Kidney capillary endothelial cell (primary cell): ENCODE results near the gene FKBP10.

Experiments
- DNase-seq: peaks from one replicate; pipeline ENCODE4 v3.0.0-alpha.2; 2018; ENCODE audit warnings: low spot score

Gene FKBP10

DNA sequence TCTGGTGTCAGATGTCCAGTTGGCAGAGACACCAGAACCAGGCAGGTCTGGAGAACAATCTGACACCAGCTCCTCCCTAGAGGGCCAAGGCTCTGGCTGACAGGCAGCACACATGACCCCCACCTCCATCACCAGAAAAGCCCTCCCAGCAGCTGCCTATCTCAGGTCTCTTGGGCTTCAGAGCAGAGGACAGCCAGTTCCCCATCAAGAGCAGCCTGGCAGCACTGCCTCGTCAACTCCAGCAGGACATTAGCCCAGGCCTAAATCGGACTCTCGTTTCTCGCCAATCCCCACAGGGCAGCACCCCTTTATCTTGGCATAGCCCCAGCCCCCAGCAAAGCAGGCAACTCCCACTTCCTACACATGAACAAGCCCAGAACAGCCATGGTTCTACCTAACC lies 30.7 kb upstream of the FKBP10 start:
- DNase-seq, result no peak

DNA sequence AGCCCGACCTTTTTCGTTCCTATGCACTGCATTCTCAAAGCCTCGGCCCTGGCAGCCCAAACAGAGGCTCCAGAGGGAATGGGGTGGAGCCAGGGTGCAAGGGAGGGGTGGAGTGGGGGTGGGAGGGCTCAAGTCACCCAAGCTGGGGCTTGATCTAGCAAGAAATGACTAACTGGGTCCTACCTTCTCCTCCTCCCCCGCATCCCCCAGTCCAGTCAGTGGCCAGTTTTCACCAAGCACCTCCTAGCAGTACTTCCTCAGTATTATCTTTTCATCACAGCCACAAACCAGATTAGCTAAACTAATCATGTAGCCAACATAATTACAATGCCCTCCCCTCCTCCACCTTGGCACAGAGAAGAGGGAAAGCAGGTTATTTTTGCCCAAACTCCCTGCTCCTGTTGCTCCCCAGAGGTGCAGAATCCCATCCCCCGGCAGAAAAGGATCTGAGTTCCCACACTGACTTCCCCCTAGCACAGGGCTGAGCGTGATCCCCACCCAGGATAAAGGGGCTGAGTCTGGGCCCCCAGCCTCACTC lies 28.5 kb upstream of the FKBP10 start:
- peak; percentile 61 for DNase-seq

DNA sequence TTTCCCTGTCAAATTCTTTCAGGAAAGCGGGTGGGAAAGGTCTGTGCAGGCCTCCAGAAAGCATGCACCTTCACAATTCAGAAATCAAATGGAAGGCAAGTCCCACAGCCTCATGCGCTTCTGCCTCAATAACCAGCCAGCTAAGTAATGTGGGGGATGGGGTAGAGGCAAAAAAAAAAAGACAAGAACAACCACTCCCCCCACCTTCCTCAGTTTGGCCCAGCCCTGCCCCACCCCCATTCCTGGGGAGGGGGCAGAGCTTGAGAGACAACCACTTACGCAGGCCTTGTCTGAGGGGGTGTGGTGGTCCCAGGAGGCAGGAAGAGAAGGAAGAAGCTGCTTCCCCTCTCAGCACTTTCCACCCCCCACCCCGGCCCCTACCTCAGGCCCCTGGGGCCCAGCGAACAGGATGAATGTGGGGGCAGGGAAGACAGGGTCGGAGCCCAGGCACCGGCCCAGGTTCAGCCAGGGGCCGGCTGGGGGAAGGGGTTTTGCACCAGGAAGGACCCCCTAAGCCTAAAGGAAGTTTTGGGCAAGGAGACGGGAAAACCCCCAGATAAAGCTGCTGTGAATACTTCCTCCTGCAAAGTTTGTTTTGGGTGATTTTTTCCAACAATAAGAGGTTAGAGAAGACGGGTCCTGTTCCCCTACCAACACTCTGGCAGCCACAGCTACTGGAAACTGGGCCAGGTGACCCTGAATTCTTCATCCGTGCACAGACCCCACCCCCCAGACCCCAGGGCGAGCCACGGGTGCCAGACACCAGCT lies 27.5 kb upstream of the FKBP10 start:
- peak; percentile 63 for DNase-seq

DNA sequence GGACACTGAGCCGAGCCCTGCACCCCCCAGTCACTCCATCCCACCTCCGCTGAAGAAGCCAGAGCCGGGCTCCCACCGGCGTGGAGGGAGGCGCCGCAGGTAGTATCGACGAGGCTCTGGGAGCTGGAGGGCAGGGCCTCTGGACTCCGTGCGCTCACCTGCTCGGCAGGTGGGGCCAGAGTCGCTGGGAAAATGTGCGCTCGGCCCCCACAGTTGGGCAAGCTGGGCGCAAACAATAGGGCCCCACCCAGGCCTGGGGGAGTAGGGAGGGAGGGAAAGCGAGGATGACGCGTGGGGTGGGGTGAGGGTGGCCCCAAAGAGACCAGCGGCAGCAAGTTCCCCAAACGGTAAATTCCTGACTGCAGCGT lies 27.0 kb upstream of the FKBP10 start:
- no peak for DNase-seq

DNA sequence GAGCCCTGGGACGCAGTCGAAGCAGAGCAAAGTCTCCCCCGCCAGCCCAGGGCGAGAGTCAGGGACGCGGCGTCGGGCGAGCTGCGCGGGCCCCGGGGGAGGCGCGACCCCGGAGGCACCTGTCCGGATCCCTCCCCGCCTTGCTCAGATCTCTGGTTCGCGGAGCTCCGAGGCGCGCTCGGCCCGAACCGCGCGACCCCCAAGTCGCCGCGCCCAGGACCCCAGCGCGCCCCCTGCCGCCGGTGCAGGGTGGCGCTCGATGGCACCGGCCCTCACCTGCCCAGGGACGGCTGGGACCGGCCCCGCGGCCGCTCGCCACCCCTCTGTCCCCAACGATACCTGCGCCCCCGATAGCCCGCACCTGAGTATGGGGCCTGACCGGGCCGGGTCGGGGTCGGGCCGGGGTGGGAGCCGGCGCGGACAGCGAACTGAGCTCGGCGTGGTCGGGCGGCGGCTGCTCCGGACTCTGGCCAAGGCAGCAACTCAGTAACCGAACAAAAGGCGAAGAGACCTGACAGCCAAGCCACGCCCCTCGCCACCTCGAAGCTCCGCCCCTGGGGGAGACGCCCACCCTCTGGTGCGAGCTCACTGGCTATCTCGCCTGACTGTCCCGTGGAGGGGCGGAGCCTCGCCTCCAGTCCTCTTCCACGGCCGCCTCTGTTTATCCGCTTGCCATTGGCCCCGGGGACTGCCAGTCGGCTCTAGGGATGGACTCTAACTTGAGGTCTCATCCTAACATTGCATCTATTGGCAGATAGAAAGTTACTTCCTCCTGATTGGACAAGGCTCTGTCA lies 26.4 kb upstream of the FKBP10 start, which contains the start of gene JUP:
JUP (minus strand) TSS at position 485 of the 794 bp plus-strand sequence. CDS start 14,857 bp downstream, outside the sequence.
- DNase-seq, result peak; percentile 100

DNA sequence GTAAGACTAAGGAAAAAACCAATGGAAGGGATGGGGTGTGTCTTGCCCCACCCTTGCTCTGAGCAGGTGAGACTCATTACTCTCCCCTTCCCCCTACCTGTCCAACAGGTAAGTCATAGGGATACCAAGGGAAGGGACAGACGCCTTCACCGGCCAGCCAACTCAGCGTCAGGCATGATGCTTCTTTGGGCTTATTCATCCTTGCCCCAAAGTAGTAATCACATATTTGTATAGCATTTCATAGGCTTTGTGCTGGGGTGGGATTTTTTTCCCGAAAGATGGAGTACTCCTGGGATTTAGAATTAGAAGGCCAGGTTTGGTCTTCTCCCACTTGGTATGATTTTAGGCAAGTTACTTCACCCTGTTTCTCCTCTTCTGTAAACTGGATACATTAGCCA lies 25.8 kb upstream of the FKBP10 start:
- DNase-seq, result no peak

DNA sequence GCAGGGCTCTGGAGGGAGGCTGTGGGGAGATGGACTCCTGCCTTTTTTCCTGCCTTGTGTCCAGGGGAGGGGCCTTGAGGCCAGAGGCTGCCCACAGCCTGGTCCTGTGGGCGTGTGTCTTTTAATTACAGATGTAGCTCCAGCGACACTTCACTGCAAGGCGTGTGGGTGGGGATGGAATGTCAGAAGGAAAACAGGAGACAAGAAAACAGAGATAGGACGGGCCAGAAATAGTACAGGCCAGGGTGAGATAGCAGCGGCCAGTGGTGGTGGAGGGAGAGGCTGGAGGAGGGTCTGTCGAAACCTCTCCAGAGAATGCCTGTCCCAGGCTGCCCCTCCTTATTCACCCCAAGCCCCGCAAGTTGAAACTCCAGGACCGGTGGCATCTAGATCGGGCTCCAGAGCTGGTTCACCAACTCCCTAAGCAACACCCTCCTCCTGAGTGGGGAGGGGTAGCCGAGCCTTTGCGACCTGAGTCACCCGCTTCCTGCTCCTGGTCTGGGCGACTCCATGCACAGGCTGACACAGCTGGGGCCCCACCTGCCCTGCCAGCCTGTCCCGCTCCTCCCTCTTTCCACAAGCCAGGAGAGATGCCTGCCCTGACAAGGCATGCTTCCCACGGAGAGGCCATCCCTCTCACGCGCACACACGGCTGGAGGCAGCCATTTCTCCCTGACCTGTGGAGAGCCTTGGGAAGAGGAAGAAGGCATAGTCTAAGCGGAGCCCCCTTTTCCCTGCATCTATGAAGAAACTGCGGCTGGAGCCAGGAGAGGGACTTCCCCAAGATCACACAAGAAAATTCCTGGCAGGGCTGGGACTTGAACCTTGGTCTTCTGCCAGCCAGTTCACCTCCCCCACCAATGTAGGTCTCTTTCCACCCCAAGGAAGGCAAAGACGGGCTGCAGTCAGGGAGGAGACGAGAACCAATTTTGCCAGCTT lies 19.7 kb upstream of the FKBP10 start:
- DNase-seq, result peak; percentile 73

DNA sequence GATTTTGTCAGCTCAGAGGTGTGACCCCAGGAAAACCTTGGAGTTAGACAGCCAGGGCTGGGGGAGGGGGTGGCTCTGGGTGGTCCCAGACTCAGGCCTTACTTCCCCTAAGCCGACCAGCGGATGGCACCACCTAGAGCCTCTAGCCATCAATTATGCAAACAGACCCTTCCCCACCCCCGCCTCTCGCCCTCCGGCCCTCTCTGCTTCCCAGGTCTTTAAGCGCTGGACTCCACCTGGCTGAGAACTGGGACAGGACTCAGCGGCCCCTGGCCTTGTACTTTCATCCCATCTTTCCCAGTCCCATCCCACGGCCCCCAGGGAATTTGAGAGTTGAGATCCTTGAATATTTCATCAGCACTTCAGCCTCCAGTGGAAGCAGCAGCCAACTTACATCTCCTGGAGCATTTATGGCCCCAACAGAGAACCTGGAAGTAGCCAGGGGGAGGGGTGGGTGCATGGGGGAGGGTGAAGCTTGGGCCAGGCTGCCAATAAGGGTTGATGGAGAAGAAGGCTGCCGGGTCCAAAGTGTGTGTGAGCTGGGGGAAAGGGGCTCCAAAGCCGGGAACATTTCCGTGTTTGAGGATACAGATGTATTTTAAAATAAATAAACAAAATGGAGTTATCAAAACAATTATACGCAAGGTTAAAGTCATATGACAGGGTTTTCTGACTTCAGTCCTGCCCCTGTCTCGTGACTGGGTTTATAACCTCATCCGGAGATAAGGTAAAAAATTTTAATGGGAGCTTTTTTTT lies 18.8 kb upstream of the FKBP10 start:
- no peak for DNase-seq

DNA sequence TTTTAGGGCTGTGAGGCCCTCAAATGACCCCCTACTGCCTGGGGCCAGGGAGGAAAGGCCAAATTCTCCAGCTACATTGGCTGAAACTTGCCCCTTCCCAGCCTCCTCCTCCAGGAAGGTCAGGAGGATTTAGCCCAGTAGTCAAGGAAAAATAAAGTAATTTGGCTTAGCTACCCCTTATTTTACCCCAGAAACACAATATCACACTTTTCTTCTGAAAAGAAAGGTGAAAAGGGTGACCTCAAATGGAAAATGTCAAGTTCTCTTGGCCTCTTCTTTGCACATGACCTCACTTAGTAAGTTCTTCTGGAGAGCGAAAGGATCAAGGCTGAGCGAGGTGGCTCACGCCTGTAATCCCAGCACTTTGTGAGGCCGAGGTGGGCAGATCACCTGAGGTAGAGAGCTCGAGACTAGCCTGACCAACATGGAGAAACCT lies 18.2 kb upstream of the FKBP10 start:
- no peak for DNase-seq

DNA sequence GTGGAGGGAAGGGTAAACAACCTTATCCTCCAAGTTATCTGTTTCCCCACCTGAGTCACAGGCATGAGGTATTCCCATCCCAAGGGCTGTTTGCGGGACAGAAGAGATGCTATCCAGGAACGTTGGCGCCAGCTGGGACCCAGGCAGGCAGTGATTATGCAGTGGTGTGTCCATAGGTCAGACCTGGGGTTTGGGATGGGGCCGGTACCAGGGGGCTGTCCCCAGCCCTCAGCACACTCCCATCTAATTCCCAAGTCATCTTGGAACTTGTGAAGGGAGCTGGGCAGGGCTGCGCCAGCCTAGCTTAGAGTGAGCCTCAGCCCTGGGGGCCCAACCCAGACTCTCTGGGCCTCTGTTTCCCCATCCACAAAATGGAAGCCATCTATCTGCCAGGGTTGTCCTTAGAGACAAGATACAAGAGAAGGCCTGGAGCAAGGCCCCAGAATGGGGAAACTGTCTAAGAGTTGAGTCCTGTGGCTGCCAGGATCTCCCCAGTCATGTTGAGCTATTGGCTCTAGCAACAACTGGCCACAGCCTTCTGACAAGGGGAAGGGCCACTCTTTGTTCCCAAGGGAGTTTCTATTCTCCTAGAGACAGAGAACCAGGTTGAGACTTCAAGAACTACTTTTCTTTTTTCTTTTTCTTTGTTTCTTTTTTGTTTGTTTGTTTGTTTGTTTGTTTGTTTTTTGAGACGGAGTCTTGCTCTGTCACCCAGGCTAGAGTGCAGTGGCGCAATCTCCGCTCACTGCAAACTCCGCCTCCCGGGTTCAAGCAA lies 16.5 kb upstream of the FKBP10 start:
- DNase-seq, result no peak

DNA sequence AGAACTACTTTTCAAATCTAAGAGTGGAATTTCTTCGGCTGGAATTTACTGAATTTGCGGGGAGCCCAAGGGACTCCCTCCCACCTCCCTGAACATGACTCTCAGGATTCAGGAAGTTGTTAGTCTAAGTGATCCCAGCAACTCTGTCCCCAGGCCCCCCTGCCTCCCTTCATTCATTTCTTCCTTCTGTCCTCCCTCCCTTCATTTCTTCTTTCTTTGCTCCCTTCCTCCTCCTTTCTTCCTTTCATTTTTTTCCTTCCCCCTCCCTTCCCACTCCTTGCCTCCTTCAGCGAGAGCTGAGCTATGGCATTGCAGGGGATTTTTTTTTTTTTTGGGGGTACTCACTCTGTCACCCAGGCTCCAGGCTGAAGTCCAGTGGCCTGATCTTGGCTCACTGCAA lies 15.4 kb upstream of the FKBP10 start:
- no peak for DNase-seq

DNA sequence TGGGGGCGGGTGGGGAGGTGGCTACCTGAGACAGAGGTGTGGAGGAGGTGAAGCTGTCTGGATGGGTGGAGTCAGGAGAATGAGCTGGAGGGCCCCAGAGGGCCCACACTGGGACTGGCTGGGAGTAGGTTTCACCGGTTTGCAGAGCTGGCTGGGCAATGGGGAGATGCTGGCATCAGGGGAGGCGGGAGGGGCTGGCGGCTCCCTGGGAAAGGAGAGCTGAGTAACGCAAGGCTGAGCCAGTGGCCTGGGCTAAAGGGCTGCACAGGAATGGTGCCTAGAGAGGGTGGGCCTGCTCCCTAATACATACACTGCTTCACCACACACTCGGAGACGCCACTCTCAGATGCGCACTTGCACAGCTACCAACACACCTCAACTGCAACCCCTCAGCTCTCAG lies 13.4 kb upstream of the FKBP10 start:
- DNase-seq, result no peak

DNA sequence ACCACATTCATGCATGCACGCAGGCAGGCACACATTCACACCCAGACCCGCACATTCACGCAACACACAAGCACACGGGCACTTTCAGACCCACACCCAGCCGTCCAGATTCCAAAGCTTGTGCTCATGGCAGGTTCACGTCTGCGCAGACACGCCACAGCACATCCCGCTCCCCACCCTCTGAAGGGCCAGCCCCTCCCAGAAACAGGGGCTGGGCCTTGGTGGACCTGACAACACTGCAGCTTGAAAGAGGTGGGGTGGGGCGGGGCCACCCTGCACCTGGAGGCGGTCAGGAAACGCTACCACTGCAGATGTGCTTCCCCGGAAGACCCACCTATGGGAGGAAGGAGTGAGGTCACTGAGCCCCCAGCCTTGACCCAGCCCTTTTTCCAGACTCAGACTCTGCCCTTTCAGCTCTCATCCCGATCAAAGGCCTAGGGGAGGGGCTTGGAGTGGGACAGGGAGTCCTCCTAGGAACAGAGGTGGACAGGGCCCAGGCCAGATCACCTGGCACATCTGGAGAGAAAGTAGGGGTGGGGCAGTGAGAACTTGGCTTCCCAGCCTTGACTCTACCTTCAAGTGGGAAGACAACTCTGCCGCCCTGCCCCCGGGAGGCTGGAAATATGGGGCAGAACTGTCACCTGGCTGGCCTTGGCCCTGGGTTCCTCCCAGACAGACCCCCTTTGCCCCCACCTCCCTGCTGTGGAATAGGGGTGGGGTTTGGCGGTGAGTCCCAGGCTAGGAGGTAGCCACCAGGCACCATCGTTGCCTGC lies 12.0 kb upstream of the FKBP10 start:
- no peak for DNase-seq

DNA sequence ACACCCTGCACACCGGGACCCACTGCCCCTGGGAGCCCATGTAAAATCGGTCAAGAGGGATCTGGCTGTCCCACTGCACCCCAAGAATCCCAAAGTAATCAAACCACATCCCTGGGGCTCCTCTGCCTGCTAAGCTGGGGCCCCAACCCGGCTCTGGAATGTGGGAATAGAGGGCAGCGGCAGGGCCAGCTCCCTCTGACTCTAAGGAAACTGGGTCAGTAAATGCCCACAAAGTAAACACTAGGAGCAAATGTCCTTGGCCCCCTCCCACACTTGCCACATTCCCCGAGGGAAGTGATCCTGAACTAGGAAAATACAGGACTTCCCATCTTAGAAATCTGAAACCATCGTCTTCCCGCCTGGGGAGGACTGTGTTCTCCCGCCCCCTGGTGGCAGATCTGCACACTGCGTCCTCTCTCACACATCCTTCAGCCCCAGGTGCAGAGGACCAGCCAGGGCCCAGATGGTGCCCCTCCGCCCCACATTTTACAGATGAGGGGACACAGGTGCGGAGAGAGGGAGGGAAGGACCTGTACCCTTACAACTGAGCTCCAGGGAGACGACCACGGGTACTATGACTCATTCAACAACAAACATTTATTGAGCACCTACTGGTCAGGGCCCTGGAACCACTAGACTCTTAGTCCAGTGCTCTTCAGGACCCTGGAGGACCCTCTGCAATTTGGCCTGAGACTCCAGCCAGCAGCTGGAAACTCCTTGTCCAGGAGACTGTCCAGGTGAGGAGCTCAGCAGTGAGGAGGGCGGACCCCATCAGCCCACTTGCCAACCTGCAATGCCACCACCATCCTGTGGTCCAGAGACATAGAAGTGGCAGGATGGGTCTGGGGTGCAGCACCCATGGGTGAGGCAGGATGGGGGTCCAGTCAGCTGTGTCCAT lies 11.2 kb upstream of the FKBP10 start:
- peak; percentile 78 for DNase-seq

DNA sequence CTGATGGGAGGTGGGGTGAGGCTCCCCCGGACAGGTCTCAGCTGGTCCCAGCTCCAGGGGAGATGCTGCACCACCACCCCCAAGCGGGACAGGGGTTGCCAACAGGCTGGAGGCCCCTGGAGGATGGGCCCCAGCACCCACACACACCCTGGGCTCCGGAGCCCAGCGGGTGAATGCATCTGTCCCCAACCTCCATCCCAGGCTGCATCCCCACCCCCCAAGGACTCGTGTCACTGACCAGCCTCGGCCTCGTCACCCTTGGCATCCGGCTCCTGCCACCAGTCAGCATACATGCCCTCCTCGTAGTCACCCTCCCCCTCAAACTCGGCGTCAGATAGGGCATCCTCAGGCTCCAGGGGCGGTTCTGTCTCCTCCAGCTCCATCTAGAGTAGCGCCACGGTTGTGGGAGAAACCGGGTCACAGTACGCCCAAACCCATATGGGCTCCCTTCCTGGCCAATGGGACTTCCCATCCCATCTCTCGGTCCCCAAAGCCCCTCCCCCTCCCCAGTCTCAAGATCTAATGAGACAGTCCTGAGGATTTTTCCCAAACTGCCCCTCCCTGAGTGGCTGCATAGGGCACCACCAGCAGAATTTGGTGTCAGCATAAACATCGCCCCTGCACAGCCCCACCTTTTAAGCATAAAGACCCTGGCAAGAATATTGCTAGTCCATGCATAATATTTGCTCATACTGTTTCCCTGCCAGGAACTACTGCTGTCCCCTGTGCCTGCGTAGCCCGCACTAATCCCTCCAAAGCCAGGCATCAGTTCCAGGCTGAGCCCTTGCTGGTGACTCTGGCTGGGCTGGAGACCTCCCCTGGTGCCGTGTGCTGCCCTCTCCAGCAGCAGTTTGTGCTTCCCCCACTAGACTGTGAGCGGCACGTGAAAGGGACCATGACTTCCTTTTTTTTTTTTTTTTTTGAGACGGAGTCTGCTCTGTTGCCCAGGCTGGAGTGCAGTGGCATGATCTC lies 9.5 kb upstream of the FKBP10 start:
- no peak for DNase-seq

DNA sequence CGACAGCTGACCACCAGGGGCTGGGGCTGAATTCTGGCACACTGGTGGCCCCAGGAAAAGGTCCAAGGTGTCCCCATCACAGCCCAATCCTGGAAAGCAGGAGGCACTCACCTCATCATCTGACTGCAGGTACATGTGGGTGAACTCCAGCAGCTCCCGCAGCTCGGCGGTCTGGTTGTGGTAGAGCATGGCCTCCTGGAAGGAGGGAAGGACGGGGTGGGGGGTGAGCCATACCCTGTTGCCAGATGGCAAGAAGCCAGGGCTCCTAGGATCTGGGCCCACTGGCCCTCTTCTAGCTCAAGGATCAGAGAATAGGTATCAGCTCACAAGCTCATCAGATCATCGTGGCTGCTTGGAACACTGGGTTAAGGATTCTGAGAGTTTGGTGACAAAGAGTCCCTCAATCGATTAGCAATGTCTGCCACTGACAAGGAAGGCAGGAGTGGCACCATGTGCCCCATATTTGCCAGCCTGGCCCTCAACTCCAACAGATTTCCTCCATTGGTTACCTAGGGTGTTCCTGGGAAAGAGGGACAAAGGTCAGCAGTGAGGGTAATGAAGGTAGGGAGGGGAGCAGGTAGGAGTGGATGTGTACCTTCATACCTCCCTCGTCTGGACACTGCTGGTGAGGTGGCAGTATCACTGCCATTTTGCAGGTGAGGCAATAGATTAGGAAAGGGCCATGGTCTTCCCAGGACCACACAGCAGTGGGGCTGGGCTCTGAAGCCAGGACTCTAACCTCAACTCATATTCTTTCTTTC lies 5.9 kb upstream of the FKBP10 start:
- DNase-seq, result no peak
